Activated CD4-positive, alpha-beta T cell treated with anti-CD3 and anti-CD28 coated beads, Interleukin-2, amount 10 ng/mL, durations not matched to agents 7 days and 5 days (primary cell): ENCODE results near the gene GATA6. TPM values are rescaled to one million over a fixed set of nuclear protein-coding genes. Genes with fewer than 3 reads are reported as not detected.

Experiments
- CTCF ChIA-PET: fragments of 350-600 bp; sonication (Branson Sonifier 250); formaldehyde crosslinking; loops from one replicate; lab custom pipeline; 2021; ENCODE audit warnings: antibody characterized with exemption; lab: Charles Lee
- POLR2A ChIA-PET: fragments of 350-600 bp; sonication (Branson Sonifier 250); formaldehyde crosslinking; loops from one replicate; lab custom pipeline; 2021; ENCODE audit warnings: antibody characterized with exemption; lab: Charles Lee
- DNase-seq: peaks from one replicate; pipeline ENCODE4 v3.0.0-alpha.2; 2020
- H3K27ac Mint-ChIP-seq: one replicate; pipeline ENCODE4 v1.8.0; 2021; ENCODE audit warnings: mild to moderate bottlenecking, moderate library complexity, mixed read lengths
- H3K27me3 Mint-ChIP-seq: one replicate; pipeline ENCODE4 v1.8.0; 2021; ENCODE audit warnings: mixed read lengths
- H3K36me3 Mint-ChIP-seq: one replicate; pipeline ENCODE4 v1.8.0; 2021; ENCODE audit warnings: low read depth, mixed read lengths
- H3K4me1 Mint-ChIP-seq: one replicate; pipeline ENCODE4 v1.8.0; 2021; ENCODE audit warnings: mixed read lengths
- H3K4me3 Mint-ChIP-seq: one replicate; pipeline ENCODE4 v1.8.0; 2021; ENCODE audit warnings: mild to moderate bottlenecking, moderate library complexity, mixed read lengths
- H3K9me3 Mint-ChIP-seq: one replicate; pipeline ENCODE4 v1.8.0; 2021; ENCODE audit warnings: mixed read lengths
- total RNA-seq, 2 experiments: library from RNA; stranded (reverse); gene quantifications; one replicate each; pipeline ENCODE4 v1.2.3, GENCODE V29; 2021

GATA6 gene
- total RNA-seq, 2 experiments from 2014 or later, result not detected

DNA sequence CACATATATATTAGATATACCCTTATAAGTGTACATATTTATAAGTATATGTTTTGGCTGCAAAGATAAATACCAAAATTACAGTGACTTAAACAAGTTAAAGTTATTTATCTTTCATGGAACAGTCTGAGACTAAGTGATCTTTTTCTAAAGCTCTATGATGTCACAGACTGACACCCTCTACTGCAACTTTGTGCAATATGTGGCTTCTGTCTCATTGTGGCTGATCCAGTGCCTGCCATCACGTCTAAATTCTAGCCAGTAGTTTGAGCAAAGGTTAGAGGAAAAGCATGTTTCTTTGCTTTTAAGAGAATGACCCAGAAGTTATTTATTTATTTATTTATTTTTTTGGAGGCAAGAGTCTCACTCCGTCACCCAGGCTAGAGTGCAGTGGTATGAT is 13.8 kb upstream of the GATA6 start:
- no peaks in the 10 kb centered on the region for H3K4me1 Mint-ChIP-seq
- H3K4me3 Mint-ChIP-seq, result no peak overlapping the region
- no peaks in the 10 kb centered on the region for H3K9me3 Mint-ChIP-seq
- ChIA-PET POLR2A (no interaction called here), CTCF (interaction anchor here (1.1 kb wide), 1 partner anchor 14 kb away, joined by 3 read pairs; no protein-coding TSS in a partner anchor)
- H3K27ac Mint-ChIP-seq, result no peak overlapping the region
- H3K27me3 Mint-ChIP-seq, result peaks cover 2% of the 10 kb centered on the region
- no peak for DNase-seq
- no peaks in the 10 kb centered on the region for H3K36me3 Mint-ChIP-seq

DNA sequence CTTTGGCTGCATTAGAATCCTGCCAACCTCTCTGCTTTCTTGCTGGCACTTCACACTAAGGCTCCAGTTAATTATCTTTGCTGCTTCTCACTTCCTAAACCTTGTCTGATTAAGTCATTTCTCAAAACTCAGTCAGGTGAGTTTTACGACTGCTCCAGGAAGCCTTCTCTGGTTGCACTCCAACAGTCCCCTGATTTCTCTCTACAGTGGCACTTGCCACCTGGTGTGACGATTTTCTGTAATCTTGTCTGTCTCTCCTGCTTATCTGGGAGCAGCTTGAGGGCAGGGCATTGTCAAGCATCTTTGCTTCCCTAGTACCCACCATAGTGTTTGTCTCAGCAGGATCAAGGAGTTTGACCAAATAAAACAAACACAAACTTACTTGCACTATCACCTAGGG is 10.4 kb upstream of the GATA6 start:
- no peaks in the 10 kb centered on the region for H3K9me3 Mint-ChIP-seq
- H3K4me3 Mint-ChIP-seq, result no peak overlapping the region
- CTCF ChIA-PET, result no interaction called here
- POLR2A ChIA-PET, result no interaction called here
- H3K36me3 Mint-ChIP-seq, result no peaks in the 10 kb centered on the region
- no peaks in the 10 kb centered on the region for H3K4me1 Mint-ChIP-seq
- peaks cover 22% of the 10 kb centered on the region for H3K27me3 Mint-ChIP-seq
- DNase-seq, result no peak
- no peak overlapping the region for H3K27ac Mint-ChIP-seq

DNA sequence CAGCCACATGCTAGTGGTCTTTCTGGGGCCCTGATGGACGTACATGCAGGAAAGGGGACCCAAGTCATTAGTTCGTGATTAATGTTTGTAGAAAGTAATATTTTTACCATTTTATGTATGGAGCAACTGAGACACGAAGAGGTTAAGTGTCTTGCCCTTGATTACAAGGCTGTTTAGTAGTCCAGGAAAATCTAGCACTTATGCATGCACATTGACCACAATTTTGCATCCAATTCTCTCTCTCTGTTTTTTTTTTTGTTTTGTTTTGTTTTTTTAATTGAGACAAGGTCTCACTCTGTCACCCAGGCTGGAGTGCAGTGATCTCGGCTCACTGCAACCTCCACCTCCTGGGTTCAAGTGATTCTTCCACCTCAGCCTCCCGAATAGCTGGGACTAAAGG is 8.3 kb upstream of the GATA6 start:
- Mint-ChIP-seq H3K36me3 (no peaks in the 10 kb centered on the region), H3K27ac (no peak overlapping the region), H3K9me3 (no peaks in the 10 kb centered on the region), H3K4me3 (no peak overlapping the region), H3K27me3 (peaks cover 35% of the 10 kb centered on the region), H3K4me1 (peaks cover 2% of the 10 kb centered on the region)
- DNase-seq, result no peak
- CTCF ChIA-PET, result no interaction called here
- POLR2A ChIA-PET, result no interaction called here

DNA sequence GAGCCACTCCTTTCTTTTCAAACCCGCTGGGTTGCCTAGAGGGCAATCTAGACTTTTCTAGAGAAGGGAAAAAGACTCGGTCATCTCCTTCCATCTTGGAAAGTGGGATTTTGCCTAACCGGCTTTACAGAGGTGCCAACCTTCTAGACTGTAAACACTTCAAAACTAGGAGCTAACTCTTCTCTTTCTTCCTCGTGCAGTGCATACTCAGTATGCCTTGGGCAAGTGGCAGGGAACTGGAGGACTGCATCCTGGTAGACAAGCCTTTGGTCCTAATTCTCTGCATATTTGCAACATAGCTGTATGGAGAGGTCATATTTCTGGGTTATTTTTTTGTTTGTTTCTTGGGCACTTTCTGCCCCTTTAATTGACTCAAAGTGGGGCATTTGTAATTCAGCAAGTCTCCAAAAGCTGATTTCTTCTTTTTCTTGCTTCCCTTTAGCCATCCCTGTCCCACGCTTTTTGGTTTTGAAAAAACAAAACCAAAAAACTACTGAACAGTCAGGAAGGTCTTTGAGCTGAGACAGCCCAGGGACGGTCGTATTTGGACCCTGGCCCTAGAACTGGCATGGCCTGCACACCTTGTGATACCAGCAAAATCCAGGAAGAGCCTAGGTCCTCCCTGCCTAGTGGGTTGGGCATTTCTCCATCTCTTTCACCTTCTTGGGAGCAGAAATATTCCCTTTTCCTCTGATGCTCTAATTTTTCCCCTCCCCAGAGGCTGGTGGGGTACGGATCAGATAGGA is 5.8 kb upstream of the GATA6 start:
- H3K36me3 Mint-ChIP-seq, result no peaks in the 10 kb centered on the region
- no peak overlapping the region for H3K4me3 Mint-ChIP-seq
- DNase-seq, result no peak
- peaks cover 6% of the 10 kb centered on the region for H3K4me1 Mint-ChIP-seq
- H3K27ac Mint-ChIP-seq, result no peak overlapping the region
- H3K9me3 Mint-ChIP-seq, result no peaks in the 10 kb centered on the region
- peaks cover 60% of the 10 kb centered on the region for H3K27me3 Mint-ChIP-seq
- POLR2A ChIA-PET, result no interaction called here
- CTCF ChIA-PET, result no interaction called here

DNA sequence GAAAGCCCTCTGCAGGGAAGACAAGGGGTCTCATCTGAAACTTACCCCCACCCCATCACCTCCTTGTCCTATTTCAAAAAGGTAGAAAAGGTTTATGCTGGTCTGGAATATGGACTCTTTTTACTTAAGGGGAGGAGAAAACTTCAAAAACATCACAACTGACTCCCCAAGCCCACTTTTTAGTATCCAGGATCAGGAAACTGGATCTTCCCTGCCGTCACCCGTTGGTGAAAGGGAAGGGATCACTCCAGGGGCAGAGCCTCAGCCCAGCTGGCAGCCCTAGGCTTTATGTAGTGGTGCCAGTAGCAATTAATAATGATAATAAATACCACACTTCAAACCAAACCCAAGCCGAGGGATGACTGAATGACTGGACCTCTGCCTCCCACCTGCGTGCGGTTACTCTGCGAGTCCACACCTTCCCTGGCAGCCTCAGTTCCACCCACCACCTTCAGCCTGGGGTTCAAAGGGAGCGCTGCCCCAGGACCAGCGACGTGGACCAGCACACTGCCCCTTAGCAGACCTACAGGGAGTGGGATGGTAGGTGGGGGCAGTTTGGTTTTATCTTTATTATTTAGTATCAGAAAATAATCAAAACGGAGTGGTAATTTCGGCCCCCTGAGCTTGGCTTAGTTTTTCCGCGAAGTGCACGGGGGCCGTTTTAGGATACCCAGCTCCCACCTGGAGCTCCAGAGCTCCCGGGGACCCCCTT is 4.9 kb upstream of the GATA6 start:
- H3K27me3 Mint-ChIP-seq, result peaks cover 65% of the 10 kb centered on the region
- H3K4me1 Mint-ChIP-seq, result peaks cover 10% of the 10 kb centered on the region
- H3K4me3 Mint-ChIP-seq, result no peak overlapping the region
- CTCF ChIA-PET, result no interaction called here
- POLR2A ChIA-PET, result no interaction called here
- H3K27ac Mint-ChIP-seq, result no peak overlapping the region
- H3K9me3 Mint-ChIP-seq, result no peaks in the 10 kb centered on the region
- DNase-seq, result no peak
- no peaks in the 10 kb centered on the region for H3K36me3 Mint-ChIP-seq

DNA sequence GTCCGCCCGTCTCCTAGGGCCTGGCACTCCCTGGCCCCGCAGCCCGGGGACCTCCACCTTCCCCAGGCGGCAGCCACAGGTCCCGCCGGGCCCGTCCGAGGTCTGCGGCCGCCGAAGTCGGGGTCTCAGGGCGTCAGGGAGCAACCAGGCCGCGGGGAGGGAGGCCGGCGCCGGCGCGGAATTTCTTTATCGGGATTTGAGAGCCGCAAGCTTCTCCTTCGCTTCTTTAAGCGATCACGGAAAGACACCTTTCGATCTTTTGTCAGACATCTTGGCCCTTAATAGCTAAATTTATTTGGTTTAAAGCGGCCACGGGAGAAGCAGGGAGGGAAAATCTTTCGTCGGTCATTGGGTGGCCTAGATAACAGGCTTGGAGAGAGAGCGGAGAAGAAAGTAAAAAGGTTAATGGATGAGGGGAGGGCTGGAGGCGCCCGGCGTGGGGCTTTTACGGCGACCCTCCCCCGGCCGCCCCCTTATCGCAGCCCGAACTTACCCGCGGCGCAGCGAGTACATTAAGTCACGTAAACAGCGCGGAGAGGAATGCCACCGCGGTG is 4.3 kb upstream of the GATA6 start:
- ChIA-PET POLR2A (no interaction called here), CTCF (no interaction called here)
- H3K4me1 Mint-ChIP-seq, result peaks cover 13% of the 10 kb centered on the region
- peak overlapping the region; percentile 40 for H3K4me3 Mint-ChIP-seq
- H3K9me3 Mint-ChIP-seq, result no peaks in the 10 kb centered on the region
- no peak for DNase-seq
- H3K27me3 Mint-ChIP-seq, result peaks cover 72% of the 10 kb centered on the region
- H3K27ac Mint-ChIP-seq, result peak overlapping the region; percentile 76
- no peaks in the 10 kb centered on the region for H3K36me3 Mint-ChIP-seq

DNA sequence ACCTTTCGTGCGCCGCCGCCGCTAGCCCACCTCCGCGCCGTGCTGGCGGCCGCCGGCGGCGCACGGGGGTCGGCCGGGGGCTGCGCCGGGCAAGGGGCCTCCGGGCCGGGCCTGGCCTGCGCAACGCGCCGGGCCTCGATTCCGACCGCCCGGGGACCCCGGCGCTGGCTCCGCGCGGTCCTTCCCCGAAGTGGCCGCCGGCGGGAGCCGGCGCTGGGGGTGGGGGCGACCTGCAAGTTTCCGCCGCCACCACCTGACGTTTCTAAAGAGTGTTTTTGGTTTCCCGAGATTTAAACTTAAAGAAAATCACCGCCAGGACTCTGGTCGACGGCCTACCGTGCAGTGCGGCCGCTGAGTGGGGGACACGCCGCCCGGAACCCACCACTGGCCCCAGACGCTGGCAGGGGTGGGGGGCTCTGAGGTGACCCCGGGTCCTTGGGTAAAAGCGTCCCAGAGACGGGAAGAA is 3.8 kb upstream of the GATA6 start:
- Mint-ChIP-seq H3K9me3 (no peaks in the 10 kb centered on the region), H3K4me1 (peaks cover 17% of the 10 kb centered on the region), H3K4me3 (no peak overlapping the region), H3K36me3 (no peaks in the 10 kb centered on the region), H3K27ac (no peak overlapping the region), H3K27me3 (peaks cover 76% of the 10 kb centered on the region)
- POLR2A ChIA-PET, result no interaction called here
- CTCF ChIA-PET, result no interaction called here
- no peak for DNase-seq

DNA sequence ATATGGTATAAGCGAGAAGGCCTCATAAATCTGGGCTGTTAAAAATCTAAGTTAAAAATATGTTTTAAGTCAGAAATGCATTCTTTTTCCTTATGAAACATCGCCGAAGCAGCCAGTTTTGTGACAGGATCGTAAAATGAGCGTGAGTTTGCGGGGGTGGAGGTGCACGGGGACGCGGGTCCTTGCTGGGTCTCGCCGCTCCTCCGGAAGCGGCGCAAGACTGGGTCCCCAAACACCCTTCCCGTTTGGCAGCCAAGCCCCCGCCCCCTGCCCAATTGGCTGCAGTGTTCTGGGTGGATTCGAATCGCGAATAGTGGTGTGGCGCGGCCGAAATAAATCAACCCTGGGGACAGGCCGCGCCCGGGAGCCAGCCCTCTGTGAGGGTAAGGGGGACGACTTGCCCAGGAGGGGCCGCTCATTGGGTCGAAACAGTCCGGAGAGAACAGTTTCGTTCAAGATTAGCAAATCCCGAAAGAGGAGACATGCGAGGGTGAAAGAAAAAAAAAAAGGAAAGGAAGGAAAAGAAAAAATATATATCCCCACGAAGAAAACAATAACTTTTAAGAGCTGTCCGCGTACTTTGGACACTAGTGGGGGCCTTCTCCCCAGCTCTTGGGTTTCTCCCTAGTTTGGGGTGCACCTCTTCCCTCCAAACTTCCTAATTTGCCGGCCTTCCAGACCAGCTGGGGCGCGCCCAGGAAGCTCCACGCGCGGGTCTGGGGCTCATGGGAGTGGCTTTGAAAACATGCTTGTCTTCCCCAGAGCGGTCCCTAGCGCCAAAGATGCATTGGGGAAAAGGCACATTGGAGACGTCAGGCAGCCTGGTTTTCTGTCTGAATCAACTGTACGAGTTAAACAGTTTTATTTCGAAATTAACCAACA is 3.1 kb upstream of the GATA6 start:
- Mint-ChIP-seq H3K9me3 (no peaks in the 10 kb centered on the region), H3K4me3 (peak overlapping the region; percentile 34), H3K27ac (peak overlapping the region; percentile 80), H3K36me3 (no peaks in the 10 kb centered on the region), H3K27me3 (peaks cover 80% of the 10 kb centered on the region), H3K4me1 (peaks cover 18% of the 10 kb centered on the region)
- POLR2A ChIA-PET, result no interaction called here
- CTCF ChIA-PET, result no interaction called here
- DNase-seq, result no peak

DNA sequence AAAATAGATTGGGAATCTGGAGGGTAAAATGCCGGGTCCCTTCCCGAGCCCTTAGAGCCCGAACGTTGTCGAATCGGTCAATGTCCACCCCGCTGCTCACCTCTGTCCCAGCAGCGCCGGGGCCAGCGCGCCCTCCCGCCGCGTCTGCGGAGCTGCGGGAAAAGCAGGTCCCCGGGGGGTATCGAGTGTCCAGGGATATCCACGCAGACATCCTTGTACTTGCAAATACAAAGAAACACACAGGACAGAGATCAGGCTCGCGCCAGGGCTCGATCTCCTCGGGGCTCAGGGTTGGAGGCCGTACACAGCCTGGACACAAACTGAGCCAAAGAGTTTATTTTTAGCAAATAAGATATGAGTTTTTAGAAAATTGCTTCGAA is 2.3 kb upstream of the GATA6 start:
- Mint-ChIP-seq H3K4me1 (peaks cover 18% of the 10 kb centered on the region), H3K36me3 (no peaks in the 10 kb centered on the region), H3K27ac (no peak overlapping the region), H3K27me3 (peaks cover 76% of the 10 kb centered on the region), H3K9me3 (no peaks in the 10 kb centered on the region), H3K4me3 (no peak overlapping the region)
- no peak for DNase-seq
- ChIA-PET CTCF (no interaction called here), POLR2A (no interaction called here)

DNA sequence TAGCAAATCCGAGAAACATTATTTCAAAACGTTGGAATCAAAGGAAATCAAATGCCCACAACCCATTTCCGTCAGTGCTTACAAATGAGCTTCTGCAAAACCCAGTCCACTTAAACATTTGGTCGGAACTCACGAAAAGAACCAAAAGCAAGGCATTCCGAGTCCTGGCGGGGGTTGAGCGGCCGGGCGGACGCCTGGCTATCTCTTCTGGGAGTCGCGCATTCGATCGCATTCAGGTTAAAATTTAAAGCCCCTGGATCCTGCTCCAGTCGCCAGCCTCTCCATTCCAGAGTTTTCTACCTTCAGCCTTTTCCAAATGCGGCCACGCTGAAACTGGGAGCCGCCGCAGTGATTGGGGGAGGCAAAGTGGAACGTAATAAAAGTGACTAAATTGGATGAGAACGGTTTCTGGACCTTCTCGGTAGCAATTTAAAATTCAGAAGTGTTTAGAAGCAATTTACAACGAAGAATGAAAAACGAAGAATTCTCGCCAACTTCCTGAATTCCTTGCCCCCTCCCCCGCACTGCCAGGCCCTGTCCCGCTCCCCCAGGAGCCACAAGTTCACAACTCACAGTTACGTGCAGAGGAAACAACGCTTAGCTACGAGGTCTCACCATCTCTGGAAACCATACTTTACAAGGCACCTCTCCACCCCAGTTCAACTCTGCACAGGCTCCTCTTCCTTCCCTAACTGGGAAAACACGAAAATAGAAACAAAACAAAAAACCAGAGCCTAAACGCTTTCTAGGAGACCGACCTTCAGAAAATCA is 1.7 kb upstream of the GATA6 start:
- H3K27ac Mint-ChIP-seq, result peak overlapping the region; percentile 54
- H3K36me3 Mint-ChIP-seq, result no peaks in the 10 kb centered on the region
- peak overlapping the region; percentile 36 for H3K4me3 Mint-ChIP-seq
- CTCF ChIA-PET, result no interaction called here
- peaks cover 18% of the 10 kb centered on the region for H3K4me1 Mint-ChIP-seq
- H3K9me3 Mint-ChIP-seq, result no peaks in the 10 kb centered on the region
- H3K27me3 Mint-ChIP-seq, result peaks cover 75% of the 10 kb centered on the region
- DNase-seq, result no peak
- POLR2A ChIA-PET, result no interaction called here

DNA sequence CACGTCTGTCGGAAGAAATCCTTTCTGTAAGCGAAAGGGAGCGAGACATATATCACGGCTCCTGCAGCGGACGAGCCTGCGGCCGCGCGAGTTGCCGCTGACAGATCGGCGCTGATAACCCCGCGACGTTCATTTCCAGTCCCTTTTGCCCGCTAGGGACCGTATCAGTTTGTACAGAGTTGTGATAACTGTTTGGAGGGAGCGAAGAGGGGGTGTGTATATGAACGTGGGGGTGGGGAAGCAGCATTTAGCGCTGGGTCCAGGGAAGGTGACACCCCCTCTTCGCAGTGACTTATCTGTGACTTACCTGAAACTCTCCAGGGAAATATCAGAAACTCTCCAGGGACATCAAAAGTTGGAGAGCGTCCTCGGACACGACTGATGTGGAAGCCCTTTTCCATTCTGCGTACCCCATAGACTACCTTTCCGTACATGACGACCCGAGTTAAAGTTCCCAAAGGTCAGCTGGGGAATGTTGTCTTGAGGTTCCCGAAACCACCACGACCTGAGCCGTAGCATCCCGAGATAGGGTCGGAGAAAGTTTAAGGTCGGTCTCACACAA is 948 bp upstream of the GATA6 start:
- Mint-ChIP-seq H3K4me3 (peak overlapping the region; percentile 36), H3K27me3 (peaks cover 76% of the 10 kb centered on the region), H3K9me3 (no peaks in the 10 kb centered on the region), H3K4me1 (peaks cover 18% of the 10 kb centered on the region), H3K27ac (peak overlapping the region; percentile 74), H3K36me3 (no peaks in the 10 kb centered on the region)
- POLR2A ChIA-PET, result no interaction called here
- no peak for DNase-seq
- CTCF ChIA-PET, result no interaction called here

DNA sequence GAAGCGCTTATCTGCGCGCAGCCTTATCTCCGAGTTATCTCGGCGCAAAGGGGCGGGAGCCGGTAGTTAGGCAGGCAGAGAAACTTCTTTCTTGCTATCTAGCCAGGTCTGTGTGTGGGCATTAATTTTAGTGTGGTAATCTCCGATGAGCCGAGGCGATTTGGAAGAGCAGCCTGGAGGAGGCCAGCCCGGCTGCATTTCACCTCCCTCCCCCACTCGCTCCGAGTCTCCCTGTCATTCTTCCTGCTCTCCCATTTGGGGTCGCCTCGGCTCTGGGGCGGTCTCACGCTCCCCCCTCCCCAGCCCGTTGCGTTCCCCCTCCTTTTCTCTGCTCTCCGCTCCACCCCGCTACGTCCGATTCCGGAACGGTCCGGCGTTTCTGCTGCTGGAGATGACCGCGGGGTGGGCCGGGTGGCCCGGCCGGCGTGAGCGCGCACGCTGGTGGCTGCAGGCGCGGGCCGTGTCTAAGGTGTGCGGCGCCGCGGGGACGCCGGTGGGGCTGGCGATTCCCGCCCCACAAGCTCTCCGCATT is 566 bp downstream of the GATA6 start:
- DNase-seq, result no peak
- POLR2A ChIA-PET, result no interaction called here
- CTCF ChIA-PET, result interaction anchor here (0.6 kb wide), 2 partner anchors 262 to 623 kb away, joined by 3 to 4 read pairs; no protein-coding TSS in a partner anchor
- H3K36me3 Mint-ChIP-seq, result no peaks in the 10 kb centered on the region
- no peaks in the 10 kb centered on the region for H3K9me3 Mint-ChIP-seq
- H3K4me1 Mint-ChIP-seq, result peaks cover 18% of the 10 kb centered on the region
- H3K27ac Mint-ChIP-seq, result peak overlapping the region; percentile 46
- H3K27me3 Mint-ChIP-seq, result peaks cover 78% of the 10 kb centered on the region
- peak overlapping the region; percentile 76 for H3K4me3 Mint-ChIP-seq
